H9 (cell line): ENCODE data around the gene OSGEPL1. TPM values are rescaled to one million over a fixed set of nuclear protein-coding genes. Genes with fewer than 3 reads are reported as not detected.

ENCODE experiments used
- DNase-seq: peaks from one replicate; pipeline ENCODE4 v3.0.0-alpha.2; 2017
- H2AFZ ChIP-seq: one replicate; pipeline ENCODE4 v1.6.1; 2013; ENCODE audit warnings: mild to moderate bottlenecking, low read length, control low read depth, moderate library complexity
- H2AK5ac ChIP-seq: 2 replicates; pipeline ENCODE4 v1.6.1; 2013; ENCODE audit warnings: low read length, control low read depth, mixed read lengths; ENCODE audit not compliant: insufficient read length
- H2BK120ac ChIP-seq: one replicate; pipeline ENCODE4 v1.6.1; 2013; ENCODE audit warnings: low read depth, mild to moderate bottlenecking, low read length, control low read depth, inconsistent platforms; ENCODE audit not compliant: poor library complexity, severe bottlenecking
- H2BK12ac ChIP-seq: 2 replicates; pipeline ENCODE4 v1.6.1; 2013; ENCODE audit warnings: low read length, control low read depth, mixed read lengths, low read depth; ENCODE audit not compliant: insufficient read length
- H2BK15ac ChIP-seq: 2 replicates; pipeline ENCODE4 v1.6.1; 2013; ENCODE audit warnings: low read depth, low read length, control low read depth
- H2BK20ac ChIP-seq: one replicate; pipeline ENCODE4 v1.6.1; 2013; ENCODE audit warnings: low read depth, mild to moderate bottlenecking, low read length, control low read depth, inconsistent platforms; ENCODE audit not compliant: poor library complexity, severe bottlenecking
- H2BK5ac ChIP-seq: 2 replicates; pipeline ENCODE4 v1.6.1; 2013; ENCODE audit warnings: low read length, control low read depth, mixed read lengths; ENCODE audit not compliant: insufficient read length
- H3K14ac ChIP-seq: 2 replicates; pipeline ENCODE4 v1.6.1; 2013; ENCODE audit warnings: low read length, control low read depth; ENCODE audit not compliant: insufficient read depth
- H3K18ac ChIP-seq: 2 replicates; pipeline ENCODE4 v1.6.1; 2013; ENCODE audit warnings: low read depth, mild to moderate bottlenecking, mixed read lengths, low read length, control low read depth; ENCODE audit not compliant: insufficient read length
- H3K23ac ChIP-seq: 2 replicates; pipeline ENCODE4 v1.6.1; 2013; ENCODE audit warnings: low read length, control low read depth, mixed read lengths, low read depth; ENCODE audit not compliant: insufficient read length
- H3K23me2 ChIP-seq: 2 replicates; pipeline ENCODE4 v1.6.1; 2013; ENCODE audit warnings: low read depth, mild to moderate bottlenecking, mixed read lengths, low read length, control low read depth; ENCODE audit not compliant: insufficient read length, poor library complexity, severe bottlenecking
- H3K27ac ChIP-seq: 2 replicates; pipeline ENCODE4 v1.5.1; 2013; ENCODE audit warnings: low read length, control low read depth, mixed read lengths, low read depth; ENCODE audit not compliant: insufficient read length
- H3K27me3 ChIP-seq: 2 replicates; pipeline ENCODE4 v1.6.1; 2013; ENCODE audit warnings: low read length, control low read depth, inconsistent platforms; ENCODE audit not compliant: insufficient read depth
- H3K4ac ChIP-seq: 2 replicates; pipeline ENCODE4 v1.6.1; 2013; ENCODE audit warnings: low read depth, mild to moderate bottlenecking, control low read depth, inconsistent platforms, low read length, moderate library complexity
- H3K4me1 ChIP-seq: 2 replicates; pipeline ENCODE4 v1.6.1; 2013; ENCODE audit warnings: low read length, control low read depth, inconsistent platforms; ENCODE audit not compliant: insufficient read depth
- H3K4me2 ChIP-seq: 2 replicates; pipeline ENCODE4 v1.6.1; 2013; ENCODE audit warnings: low read length, control low read depth, mixed read lengths; ENCODE audit not compliant: insufficient read length, insufficient read depth
- H3K56ac ChIP-seq: 2 replicates; pipeline ENCODE4 v1.6.1; 2013; ENCODE audit warnings: low read depth, mild to moderate bottlenecking, mixed read lengths, low read length, control low read depth; ENCODE audit not compliant: insufficient read length
- H3K79me1 ChIP-seq: 2 replicates; pipeline ENCODE4 v1.6.1; 2013; ENCODE audit warnings: low read depth, mild to moderate bottlenecking, moderate library complexity, low read length, control low read depth, inconsistent platforms; ENCODE audit not compliant: insufficient read depth, poor library complexity, severe bottlenecking
- H3K79me2 ChIP-seq: 2 replicates; pipeline ENCODE4 v1.6.1; 2013; ENCODE audit warnings: low read length, control low read depth, inconsistent platforms; ENCODE audit not compliant: insufficient read depth
- H3K9ac ChIP-seq: 2 replicates; pipeline ENCODE4 v1.6.1; 2013; ENCODE audit warnings: low read length, control low read depth, mixed read lengths; ENCODE audit not compliant: insufficient read length; ENCODE audit errors: extremely low read depth
- H3K9me3 ChIP-seq: one replicate; pipeline ENCODE4 v1.6.1; 2013; ENCODE audit warnings: low read depth, low read length, inconsistent platforms; ENCODE audit not compliant: control insufficient read depth
- H3T11ph ChIP-seq: one replicate; pipeline ENCODE4 v1.6.1; 2013; ENCODE audit warnings: mild to moderate bottlenecking, low read length, control low read depth, inconsistent platforms
- H4K20me1 ChIP-seq: one replicate; pipeline ENCODE4 v1.6.1; 2013; ENCODE audit not compliant: control insufficient read depth, insufficient read length, insufficient read depth
- H4K5ac ChIP-seq: 2 replicates; pipeline ENCODE4 v1.6.1; 2013; ENCODE audit warnings: low read depth, mild to moderate bottlenecking, mixed read lengths, low read length, control low read depth; ENCODE audit not compliant: insufficient read length
- H4K8ac ChIP-seq: replicated peaks from 2 replicates; pipeline ENCODE4 v1.6.1; 2013; ENCODE audit warnings: low read length, control low read depth, mixed read lengths, low read depth; ENCODE audit not compliant: insufficient read length
- H4K91ac ChIP-seq: 2 replicates; pipeline ENCODE4 v1.6.1; 2013; ENCODE audit warnings: low read depth, mild to moderate bottlenecking, moderate library complexity, mixed read lengths, low read length, control low read depth; ENCODE audit not compliant: insufficient read length
- H3K27ac Mint-ChIP-seq, 3 experiments: 2 replicates in 2 of 3; 3 replicates in 1 of 3; pipeline ENCODE4 v1.8.0; 2020 to 2021; ENCODE audit warnings: mixed read lengths in 3 of 3, mild to moderate bottlenecking in 1 of 3, moderate library complexity in 1 of 3
- H3K27me3 Mint-ChIP-seq: 2 replicates; pipeline ENCODE4 v1.8.0; 2021; ENCODE audit warnings: low read depth, mild to moderate bottlenecking, moderate library complexity, mixed read lengths
- H3K36me3 Mint-ChIP-seq, 3 experiments: 2 replicates in 2 of 3; 3 replicates in 1 of 3; pipeline ENCODE4 v1.8.0; 2020 to 2021; ENCODE audit warnings: low read depth in 3 of 3, mixed read lengths in 3 of 3; ENCODE audit not compliant: insufficient read depth in 1 of 3
- H3K4me1 Mint-ChIP-seq, 2 experiments: 2 replicates each; pipeline ENCODE4 v1.8.0; 2020; ENCODE audit warnings: mixed read lengths in 2 of 2
- H3K4me3 Mint-ChIP-seq, 2 experiments: 2 replicates in 1 of 2; 3 replicates in 1 of 2; pipeline ENCODE4 v1.8.0; 2020 to 2021; ENCODE audit warnings: mild to moderate bottlenecking in 2 of 2, mixed read lengths in 2 of 2, moderate library complexity in 1 of 2
- H3K9me3 Mint-ChIP-seq, 2 experiments: 2 replicates in 1 of 2; 3 replicates in 1 of 2; pipeline ENCODE4 v1.8.0; 2020; ENCODE audit warnings: mild to moderate bottlenecking in 2 of 2, mixed read lengths in 2 of 2, moderate library complexity in 1 of 2
- WGBS: extraction: QIAGEN DNeasy Blood & Tissue Kit; methylation state at CpG from one replicate; pipeline ENCODE4 v1.1.7; 2013; ENCODE audit warnings: missing lambda C conversion rate, low lambda C conversion rate, mixed read lengths; ENCODE audit not compliant: insufficient read length; ENCODE audit errors: extremely low coverage; 5-methylcytosine and 5-hydroxymethylcytosine counted together
- total RNA-seq: library from RNA; stranded (reverse); gene quantifications from 2 replicates; pipeline ENCODE4 v1.2.1, GENCODE V29; 2021
- TF ChIP-seq, protein P1 (sequence below): fragments of 200-600 bp; sonication (generic); conservative IDR thresholded peaks from 3 replicates; pipeline ENCODE4 v1.8.0; 2021; ENCODE audit warnings: antibody characterized with exemption, mild to moderate bottlenecking

OSGEPL1 gene
- total RNA-seq, 1 experiment from 2014 or later, result 10.7 TPM

DNA sequence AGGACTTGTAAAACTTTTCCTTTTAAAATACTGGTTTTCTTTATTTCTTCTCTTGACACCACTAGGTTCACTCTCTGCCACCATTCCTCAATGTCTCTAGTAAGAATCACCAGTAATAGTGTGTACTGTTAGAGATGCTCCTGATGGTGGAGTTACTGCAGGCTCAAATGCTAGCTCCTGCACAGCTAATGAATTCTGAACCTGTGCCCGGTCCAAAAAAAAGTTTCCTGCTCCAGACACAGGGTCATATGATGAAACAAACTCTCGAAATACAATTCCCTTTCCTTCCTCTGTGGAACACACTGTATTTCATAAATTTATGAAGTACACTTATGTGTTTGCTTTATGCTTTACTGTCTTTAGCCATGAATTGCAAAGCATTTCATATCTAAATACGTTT, 40.8 kb upstream of the OSGEPL1 start:
- Mint-ChIP-seq H3K36me3 (peaks cover 9 to 34% (median 21%) of the 10 kb centered on the region in 3 experiments; a peak in 5 of 7 replicates), H3K9me3 (no peaks in the 10 kb centered on the region), H3K4me3 (no peak overlapping the region), H3K27me3 (no peaks in the 10 kb centered on the region), H3K4me1 (no peaks in the 10 kb centered on the region), H3K27ac (no peak overlapping the region)
- no CpG with 5 or more reads among the region's 3 CpGs for WGBS
- Histone ChIP-seq H3K9ac (no peak overlapping the region), H3K14ac (no peak overlapping the region), H3K4me2 (no peak overlapping the region), H3K4me1 (no peaks in the 10 kb centered on the region), H2BK120ac (no peak overlapping the region), H3T11ph (no peak overlapping the region), H4K8ac (no peak overlapping the region), H2BK12ac (no peak overlapping the region), H2BK5ac (no peak overlapping the region), H3K56ac (no peak overlapping the region), H2BK15ac (no peak overlapping the region), H3K9me3 (no peaks in the 10 kb centered on the region), H4K91ac (no peak overlapping the region), H2AK5ac (no peak overlapping the region), H2BK20ac (no peak overlapping the region), H3K79me1 (no peaks in the 10 kb centered on the region), H3K23ac (no peak overlapping the region), H3K27ac (no peak overlapping the region), H3K79me2 (no peaks in the 10 kb centered on the region), H3K23me2 (no peaks in the 10 kb centered on the region), H3K4ac (no peak overlapping the region), H3K27me3 (no peaks in the 10 kb centered on the region), H4K5ac (no peak overlapping the region), H2AFZ (no peak overlapping the region), H4K20me1 (no peaks in the 10 kb centered on the region), H3K18ac (no peak overlapping the region)
- TF ChIP-seq, protein P1, sequence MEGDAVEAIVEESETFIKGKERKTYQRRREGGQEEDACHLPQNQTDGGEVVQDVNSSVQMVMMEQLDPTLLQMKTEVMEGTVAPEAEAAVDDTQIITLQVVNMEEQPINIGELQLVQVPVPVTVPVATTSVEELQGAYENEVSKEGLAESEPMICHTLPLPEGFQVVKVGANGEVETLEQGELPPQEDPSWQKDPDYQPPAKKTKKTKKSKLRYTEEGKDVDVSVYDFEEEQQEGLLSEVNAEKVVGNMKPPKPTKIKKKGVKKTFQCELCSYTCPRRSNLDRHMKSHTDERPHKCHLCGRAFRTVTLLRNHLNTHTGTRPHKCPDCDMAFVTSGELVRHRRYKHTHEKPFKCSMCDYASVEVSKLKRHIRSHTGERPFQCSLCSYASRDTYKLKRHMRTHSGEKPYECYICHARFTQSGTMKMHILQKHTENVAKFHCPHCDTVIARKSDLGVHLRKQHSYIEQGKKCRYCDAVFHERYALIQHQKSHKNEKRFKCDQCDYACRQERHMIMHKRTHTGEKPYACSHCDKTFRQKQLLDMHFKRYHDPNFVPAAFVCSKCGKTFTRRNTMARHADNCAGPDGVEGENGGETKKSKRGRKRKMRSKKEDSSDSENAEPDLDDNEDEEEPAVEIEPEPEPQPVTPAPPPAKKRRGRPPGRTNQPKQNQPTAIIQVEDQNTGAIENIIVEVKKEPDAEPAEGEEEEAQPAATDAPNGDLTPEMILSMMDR, result no peak
- no peak for DNase-seq
